HL-60/S4 (cell line): ENCODE data around the gene CEP164.
"Not testable (repeated sequence)": the region's sequence is repeated elsewhere in the genome, so short reads cannot be mapped to it uniquely, and the experiment has no call there.

Experiments used
- in situ Hi-C: fragments of 300-500 bp; cut with MboI; formaldehyde crosslinking; loops from 2 replicates; pipeline ENCODE4 v1.14.3; 2022; ENCODE audit warnings: low sequenced_read_pairs

Gene CEP164

GRCh38 chr11:117392001-117392690 is 64.5 kb downstream of the CEP164 start:
- in situ Hi-C loops = no loop called here

GRCh38 chr11:117392979-117393378 is 65.3 kb downstream of the CEP164 start:
- in situ Hi-C loops = no loop called here

GRCh38 chr11:117394221-117394925 is 66.7 kb downstream of the CEP164 start:
- in situ Hi-C loops = no loop called here

- in situ Hi-C loops = no loop called here
These were observed 67.8 kb downstream of the CEP164 start for GRCh38 chr11:117395476-117395875.

GRCh38 chr11:117396970-117397369 is 69.3 kb downstream of the CEP164 start:
- in situ Hi-C loops = no loop called here

- in situ Hi-C loops = not testable (repeated sequence)
These were observed 71.0 kb downstream of the CEP164 start for GRCh38 chr11:117398618-117399017.

GRCh38 chr11:117399100-117399840 is 71.6 kb downstream of the CEP164 start:
- in situ Hi-C loops = not testable (repeated sequence)

GRCh38 chr11:117405898-117406297 is 78.2 kb downstream of the CEP164 start:
- in situ Hi-C loops = not testable (repeated sequence)

GRCh38 chr11:117407016-117407415 is 79.4 kb downstream of the CEP164 start:
- in situ Hi-C loops = no loop called here

- in situ Hi-C loops = no loop called here
These were observed 80.7 kb downstream of the CEP164 start for GRCh38 chr11:117408356-117408755.

GRCh38 chr11:117409511-117409910 is 81.9 kb downstream of the CEP164 start:
- in situ Hi-C loops = no loop called here

GRCh38 chr11:117410238-117410637 is 82.6 kb downstream of the CEP164 start:
- in situ Hi-C loops = no loop called here

- in situ Hi-C loops = no loop called here
These were observed 83.4 kb downstream of the CEP164 start for GRCh38 chr11:117410861-117411710.

- in situ Hi-C loops = no loop called here
These were observed 84.1 kb downstream of the CEP164 start for GRCh38 chr11:117411736-117412135.

- in situ Hi-C loops = no loop called here
These were observed 84.5 kb downstream of the CEP164 start for GRCh38 chr11:117412176-117412575.

GRCh38 chr11:117412653-117413275 is 85.1 kb downstream of the CEP164 start:
- in situ Hi-C loops = no loop called here

- in situ Hi-C loops = no loop called here
These were observed 86.0 kb downstream of the CEP164 start for GRCh38 chr11:117413616-117414015.

- in situ Hi-C loops = no loop called here
These were observed 87.1 kb downstream of the CEP164 start for GRCh38 chr11:117414724-117415123.

- in situ Hi-C loops = no loop called here
These were observed 87.8 kb downstream of the CEP164 start for GRCh38 chr11:117415358-117415896.

GRCh38 chr11:117417342-117417741 is 89.7 kb downstream of the CEP164 start:
- in situ Hi-C loops = no loop called here
